GM12874 (cell line): Measurements from ENCODE around the gene RASGEF1C.

Experiments
- TF ChIP-seq, protein P1 (sequence below): IDR thresholded peaks from 2 replicates; pipeline ENCODE4 v1.5.1; 2011; ENCODE audit warnings: low read depth, mild to moderate bottlenecking, control low read depth, low read length, moderate library complexity; ENCODE audit not compliant: insufficient read depth

RASGEF1C gene

DNA sequence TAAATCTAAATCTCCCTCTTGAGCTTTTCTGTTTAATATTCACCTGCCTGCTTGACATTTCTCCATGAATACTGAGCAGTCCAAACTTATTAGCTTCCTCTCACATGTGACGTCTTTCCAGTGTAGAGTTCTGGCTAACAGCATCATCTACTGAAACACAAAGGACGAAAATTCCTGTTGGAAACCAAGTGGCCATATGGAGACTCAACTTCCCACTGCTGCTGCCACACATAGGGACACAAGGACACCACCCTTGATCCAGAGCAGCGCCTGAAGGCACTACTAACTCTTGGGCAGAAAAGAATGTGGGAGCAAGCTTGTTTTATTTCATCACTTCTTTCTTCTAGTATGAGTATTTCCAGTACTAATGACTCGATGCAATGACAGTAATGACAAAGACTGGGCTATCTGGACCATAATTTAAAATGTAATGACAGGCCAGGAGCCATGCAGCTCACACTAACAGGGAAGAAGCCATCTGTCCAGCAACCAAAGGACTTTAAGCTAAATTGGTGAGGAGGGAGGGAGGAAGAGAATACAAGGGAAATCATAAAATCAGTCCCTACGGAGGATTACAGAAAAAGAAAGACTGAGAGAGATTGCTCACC lies 156.7 kb downstream of the RASGEF1C start:
- TF ChIP-seq, protein P1, sequence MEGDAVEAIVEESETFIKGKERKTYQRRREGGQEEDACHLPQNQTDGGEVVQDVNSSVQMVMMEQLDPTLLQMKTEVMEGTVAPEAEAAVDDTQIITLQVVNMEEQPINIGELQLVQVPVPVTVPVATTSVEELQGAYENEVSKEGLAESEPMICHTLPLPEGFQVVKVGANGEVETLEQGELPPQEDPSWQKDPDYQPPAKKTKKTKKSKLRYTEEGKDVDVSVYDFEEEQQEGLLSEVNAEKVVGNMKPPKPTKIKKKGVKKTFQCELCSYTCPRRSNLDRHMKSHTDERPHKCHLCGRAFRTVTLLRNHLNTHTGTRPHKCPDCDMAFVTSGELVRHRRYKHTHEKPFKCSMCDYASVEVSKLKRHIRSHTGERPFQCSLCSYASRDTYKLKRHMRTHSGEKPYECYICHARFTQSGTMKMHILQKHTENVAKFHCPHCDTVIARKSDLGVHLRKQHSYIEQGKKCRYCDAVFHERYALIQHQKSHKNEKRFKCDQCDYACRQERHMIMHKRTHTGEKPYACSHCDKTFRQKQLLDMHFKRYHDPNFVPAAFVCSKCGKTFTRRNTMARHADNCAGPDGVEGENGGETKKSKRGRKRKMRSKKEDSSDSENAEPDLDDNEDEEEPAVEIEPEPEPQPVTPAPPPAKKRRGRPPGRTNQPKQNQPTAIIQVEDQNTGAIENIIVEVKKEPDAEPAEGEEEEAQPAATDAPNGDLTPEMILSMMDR = no peak
